ENCODE results near the gene GRAMD4.

GRCh38 chr22:46593996-46594946, 25.9 kb upstream of the GRAMD4 start:
- TF ChIP-seq CTCF (IDR thresholded peaks at IDR 0.05; ENCODE audit: low read depth, low read length, poor library complexity, severe bottlenecking) (no peak), EZH2phosphoT487 (IDR thresholded peaks at IDR 0.05; ENCODE audit: borderline replicate concordance, low read length) (no peak)
